Stimulated activated CD8-positive, alpha-beta memory T cell treated with anti-CD3 and anti-CD28 coated beads, Interleukin-12 subunit alpha, Interleukin-12 subunit beta, amount 100 ng/mL, for 1 hour (primary cell): ENCODE results near the gene RXRA.

ENCODE experiments used
- DNase-seq: peaks from one replicate; pipeline ENCODE4 v3.0.0-alpha.2; 2020; ENCODE audit warnings: low read depth

Gene RXRA

GRCh38 chr9:134355158-134355557 is 28.9 kb downstream of the RXRA start:
- no peak for DNase-seq

- DNase-seq, result no peak
Observed at GRCh38 chr9:134355561-134356279, 29.5 kb downstream of the RXRA start.

DNA sequence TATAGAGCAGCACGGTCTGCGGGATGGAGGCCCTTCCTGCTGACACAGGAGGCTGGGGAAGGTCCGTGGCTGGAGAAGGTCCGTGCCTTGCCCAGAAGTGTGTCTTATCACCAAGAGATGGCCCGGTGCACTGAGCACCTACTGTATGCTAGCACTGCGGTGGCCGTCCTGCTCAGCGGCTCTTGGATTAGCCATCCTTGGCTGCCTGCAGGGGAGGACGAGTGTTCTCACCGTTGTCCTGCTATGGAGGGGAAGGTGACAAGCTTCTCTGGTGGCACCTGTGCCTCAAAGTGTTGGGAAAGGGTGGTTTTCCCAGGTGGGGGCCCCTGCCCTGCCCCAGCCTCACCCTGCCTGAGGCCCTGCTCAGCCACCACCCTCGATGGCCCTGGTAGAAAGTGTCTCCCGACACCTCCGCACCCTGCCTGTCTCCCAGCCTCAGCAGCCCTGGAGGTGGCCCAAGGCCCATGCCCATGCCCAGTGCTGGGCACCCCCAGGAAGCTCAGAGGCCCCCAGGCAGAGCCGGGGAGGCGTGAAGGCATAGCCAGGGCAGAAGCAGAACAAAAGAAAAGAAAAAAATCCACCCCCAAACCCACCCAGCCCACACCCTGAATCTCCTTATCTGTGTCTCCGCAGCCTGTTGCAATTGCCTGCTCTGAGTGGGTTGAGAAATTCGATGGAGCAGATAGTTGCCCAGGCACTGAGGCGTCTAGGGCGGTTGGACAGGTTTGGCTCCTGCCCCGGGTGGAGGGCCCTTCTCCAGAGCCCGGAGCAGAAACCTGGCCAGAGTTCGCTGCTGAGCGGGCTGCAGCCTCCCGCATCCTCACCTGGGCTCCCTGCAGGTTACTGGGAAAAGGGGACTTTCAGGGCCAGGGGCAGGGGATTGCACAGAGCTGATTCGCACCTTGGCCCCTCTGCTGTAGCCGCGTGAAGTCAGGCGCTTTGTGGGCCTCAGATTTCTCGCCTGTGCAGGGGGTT is 30.5 kb downstream of the RXRA start:
- DNase-seq, result no peak

DNA sequence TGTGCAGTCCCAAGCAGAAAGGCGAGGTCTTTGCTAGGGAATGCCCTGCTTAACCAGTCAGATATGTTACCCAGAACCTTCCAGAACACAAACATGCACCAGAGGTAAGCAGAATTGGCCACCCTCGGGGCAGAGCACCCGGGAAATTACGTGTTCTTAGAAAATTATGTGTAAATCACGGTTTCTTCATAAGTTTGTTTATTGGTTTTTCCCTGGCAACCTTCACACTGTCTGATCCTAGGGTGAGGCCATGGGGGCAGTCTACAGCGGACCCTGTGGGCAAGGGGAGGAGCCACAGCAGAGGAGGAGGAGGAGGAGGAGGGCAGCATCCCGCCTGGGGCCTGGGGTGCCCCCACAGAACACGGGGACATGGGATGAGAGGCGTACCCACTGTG is 31.4 kb downstream of the RXRA start:
- DNase-seq, result no peak

DNA sequence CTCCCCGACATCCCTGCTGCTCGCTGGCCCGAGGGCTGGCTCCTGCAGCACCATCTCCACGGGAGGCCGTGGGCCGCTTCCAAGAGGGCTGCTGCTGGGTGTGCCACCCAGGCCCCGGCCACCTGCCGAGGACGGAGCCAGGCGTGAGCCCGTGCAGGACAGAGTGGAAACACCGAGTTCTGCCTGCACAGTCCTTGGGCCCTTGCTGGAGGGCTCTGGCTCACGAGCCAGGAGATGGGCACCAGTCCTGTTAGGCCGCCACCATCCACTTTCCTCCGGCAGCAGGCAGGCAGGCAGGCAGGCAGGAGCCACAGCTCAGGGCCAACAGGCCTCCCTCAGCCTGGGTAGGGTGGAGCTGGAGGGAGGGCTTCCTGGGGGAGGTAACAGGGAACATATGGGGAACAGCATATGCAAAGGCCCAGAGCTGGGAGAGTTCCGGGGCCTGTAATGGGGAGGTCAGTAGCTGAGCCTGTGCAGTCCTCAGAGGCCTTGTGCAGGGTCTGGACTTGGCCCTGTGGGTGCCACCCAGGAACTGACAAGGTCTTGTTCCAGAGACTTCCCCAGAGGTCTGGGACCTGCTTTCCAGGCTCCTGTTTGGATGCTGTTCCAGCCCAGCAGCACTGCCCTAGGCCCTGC is 31.9 kb downstream of the RXRA start:
- DNase-seq, result no peak

DNA sequence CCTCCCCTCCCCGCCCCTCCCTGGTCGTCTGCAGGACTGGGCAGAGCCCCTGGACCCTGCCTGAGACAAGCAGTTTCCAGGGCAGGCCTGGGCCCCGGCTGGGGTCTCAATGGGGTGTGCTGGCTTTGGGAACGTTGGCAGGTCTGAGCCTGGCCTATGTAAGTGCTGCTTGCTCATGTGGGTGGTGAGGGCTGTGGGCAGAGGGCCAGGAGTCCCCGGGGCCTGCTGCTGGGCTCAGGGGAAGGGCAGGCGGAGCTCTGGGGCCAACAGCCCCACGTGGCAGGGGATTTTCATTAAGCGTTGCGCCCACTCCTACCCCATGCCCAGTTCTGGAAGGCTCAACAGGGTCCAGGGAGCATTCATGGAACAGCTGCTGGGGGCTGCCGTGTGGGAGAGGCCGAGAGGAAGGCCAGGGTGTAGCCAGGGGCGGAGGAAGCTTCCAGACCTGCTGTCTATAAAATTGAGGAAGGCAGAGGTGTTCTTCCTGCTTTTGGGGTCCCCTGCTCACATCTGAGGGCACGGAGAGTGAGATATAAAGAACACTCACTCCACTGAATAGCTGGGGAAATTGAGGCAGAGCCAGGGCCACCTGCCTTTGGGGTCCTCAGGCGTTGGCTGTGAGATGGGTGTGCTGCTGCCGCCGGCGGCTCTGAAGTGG is 32.5 kb downstream of the RXRA start:
- no peak for DNase-seq

GRCh38 chr9:134359493-134360179 is 33.4 kb downstream of the RXRA start:
- no peak for DNase-seq

GRCh38 chr9:134360180-134360759 is 34.0 kb downstream of the RXRA start:
- no peak for DNase-seq

DNA sequence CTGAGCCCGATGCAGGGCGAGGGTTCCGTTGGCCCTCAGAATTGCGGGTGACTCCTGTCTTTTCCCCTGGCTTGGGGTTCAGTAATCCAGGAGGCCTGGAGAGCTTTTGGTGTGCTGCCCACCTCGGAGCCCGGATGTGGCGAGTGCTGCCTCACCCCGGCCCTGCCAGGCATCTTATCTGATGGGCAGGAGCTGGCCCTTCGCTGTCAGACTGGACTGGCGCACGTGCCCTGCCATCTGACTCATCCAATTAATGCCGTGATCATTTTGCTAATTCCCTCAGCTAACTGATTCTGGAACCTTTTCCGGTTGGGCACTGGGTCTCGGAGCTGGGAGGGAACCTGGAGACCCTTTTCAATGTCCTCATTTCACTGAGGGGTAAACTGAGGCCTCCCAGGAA is 34.6 kb downstream of the RXRA start:
- no peak for DNase-seq

GRCh38 chr9:134361426-134361825 is 35.2 kb downstream of the RXRA start:
- no peak for DNase-seq

- no peak for DNase-seq
Observed at GRCh38 chr9:134361843-134362414, 35.7 kb downstream of the RXRA start.

DNA sequence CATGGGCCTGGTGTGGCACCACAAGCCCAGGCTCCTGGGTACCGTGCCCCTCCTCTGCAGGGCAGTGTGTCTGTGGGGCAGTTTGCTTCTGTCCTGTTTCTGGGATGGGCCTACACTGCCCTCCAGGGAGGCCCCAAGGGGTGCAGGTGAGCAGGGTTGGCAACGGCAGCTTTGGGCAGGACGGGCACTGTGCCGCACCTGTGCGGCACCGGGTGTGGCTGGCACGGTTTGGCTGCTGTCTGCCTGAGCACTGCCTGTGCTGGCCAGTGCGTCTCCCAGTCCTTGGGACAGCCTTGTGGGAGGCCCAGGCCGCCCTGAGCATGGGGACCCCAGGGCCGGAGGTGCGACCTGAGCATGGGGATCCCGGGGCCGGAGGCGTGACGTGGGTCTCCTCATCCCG is 37.2 kb downstream of the RXRA start:
- no peak for DNase-seq

GRCh38 chr9:134364391-134365114 is 38.3 kb downstream of the RXRA start:
- DNase-seq, result no peak

DNA sequence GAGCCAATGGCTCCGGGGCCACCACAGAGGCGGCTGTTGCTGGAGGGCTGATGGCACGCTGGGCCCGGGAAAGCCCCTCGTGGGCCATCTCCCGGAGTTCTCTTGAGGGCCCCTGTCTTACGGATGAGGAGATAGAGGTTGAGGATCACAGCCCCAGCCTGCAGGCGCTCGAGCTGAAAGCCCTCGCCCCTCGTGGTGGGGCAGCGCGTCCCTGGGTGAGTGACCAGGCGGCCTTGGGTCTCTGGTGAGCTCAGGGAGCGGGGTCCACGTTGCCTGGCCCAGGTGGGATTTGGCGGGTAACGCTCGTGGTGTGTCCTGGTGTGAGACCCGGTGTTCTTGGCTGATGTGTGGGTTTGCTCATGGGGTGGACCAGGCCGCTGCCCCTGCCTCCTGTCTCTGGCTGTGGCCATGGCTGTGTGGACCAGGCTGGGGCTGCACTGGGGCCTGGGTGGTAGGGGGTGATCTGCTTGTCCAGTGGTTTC is 38.9 kb downstream of the RXRA start:
- no peak for DNase-seq

GRCh38 chr9:134365791-134366222 is 39.6 kb downstream of the RXRA start:
- no peak for DNase-seq

GRCh38 chr9:134366223-134367031 is 40.2 kb downstream of the RXRA start:
- no peak for DNase-seq

- no peak for DNase-seq
Observed at GRCh38 chr9:134367061-134367460, 40.8 kb downstream of the RXRA start.

DNA sequence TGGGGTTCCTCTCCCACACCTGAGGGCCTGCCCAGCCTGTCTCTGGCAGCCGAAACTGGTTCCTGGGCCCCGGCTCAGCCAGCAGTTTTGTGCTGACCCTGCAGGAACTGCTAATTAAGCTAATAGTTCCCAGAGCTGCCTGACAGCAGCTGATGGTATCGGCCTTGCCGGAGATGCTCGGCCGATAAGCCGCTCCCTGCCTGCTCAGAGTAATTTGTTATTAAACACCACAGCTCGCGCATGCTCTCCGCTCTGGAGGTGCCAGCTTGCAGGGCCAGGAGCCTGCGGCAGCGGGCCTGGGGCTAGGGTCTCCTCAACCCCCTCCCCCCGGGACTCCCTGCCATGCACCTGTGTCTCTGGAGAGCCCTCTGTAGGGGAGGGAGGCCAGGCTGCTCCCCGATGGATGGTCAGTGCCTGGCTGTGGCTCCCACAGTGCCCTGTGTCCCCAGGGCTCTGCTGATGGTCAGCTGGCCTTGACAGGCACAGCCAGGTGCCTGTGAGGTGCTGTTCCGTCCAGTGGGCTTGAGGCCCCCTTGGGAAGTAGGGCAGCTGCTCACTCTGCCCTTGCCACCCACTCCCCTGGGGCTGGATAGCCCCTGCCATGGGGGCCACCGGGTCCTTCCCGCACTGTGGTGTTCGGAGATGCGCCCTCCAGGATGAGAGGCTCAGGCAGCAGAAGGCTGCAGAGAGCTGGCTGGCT is 41.7 kb downstream of the RXRA start:
- DNase-seq, result no peak
